GM04503 (cell line): ENCODE measurements around the gene TRNAU1AP.

Experiments used
- DNase-seq: peaks from one replicate; pipeline ENCODE4 v3.0.0-alpha.2; 2012; ENCODE audit warnings: low read depth

The TRNAU1AP gene

DNA sequence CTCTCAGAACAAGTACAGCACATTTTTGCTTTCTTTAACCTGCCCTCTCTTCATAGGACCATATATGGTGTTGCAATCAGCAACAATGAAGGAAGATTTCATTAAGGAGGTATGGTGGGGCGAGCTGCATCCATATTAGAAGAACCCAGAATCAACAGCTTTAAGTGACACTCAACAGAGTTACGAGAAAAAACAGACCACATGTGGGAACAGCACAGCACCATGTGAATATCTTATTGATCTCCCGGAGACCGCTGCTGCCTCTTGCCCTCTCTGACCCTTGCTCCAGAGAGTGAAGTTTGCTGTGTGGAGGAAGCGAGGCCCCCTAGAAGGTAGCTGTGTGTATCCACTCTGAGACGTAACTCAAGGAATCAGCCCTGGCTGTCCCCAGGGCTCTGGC lies 52.1 kb downstream of the TRNAU1AP start:
- no peak for DNase-seq

DNA sequence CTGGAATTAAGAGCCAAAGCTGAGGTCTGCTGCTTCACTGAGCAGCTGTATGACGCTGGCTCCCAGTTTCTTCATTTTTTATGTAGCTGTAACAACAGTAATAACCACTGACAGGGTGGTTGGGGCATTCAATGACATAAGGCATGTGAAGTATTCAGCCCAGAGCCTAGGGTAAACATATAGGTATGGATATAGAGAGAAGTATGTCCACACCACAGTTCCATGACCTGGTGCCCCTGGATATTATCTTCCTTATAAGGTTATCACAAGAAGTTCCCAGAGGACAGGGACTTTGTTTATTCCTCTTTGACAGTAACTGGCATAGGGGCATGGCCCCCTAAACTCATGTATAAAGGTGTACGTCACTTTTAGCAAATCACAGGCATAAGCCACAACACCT lies 53.9 kb downstream of the TRNAU1AP start:
- DNase-seq: no peak

DNA sequence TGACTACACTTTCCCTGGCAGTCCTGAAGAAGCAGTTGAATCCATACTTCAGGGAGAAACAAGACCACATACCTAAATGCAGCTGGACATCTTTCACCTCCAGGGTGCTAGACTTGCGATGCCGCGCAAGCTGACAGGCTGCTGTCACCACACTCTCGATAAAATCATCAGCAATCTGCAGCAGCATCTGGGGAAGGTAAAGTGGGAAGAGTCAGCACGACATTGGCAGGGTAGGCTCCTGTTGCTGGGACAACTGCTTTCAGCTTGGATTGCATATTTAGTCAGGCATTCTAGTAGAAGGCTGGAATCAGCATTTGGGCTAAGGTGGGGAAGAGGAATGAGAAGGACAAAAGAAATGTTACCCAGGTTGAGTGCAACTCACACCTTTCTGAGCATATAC lies 60.3 kb downstream of the TRNAU1AP start:
- DNase-seq: no peak
